GM18508 (cell line): Measurements from ENCODE around the gene C11orf52.
"Not testable (repeated sequence)": the region's sequence is repeated elsewhere in the genome, so short reads cannot be mapped to it uniquely, and the experiment has no call there.

Source experiments
- ATAC-seq: cut with Tn5 transposase; IDR thresholded peaks from one replicate; pipeline ENCODE4 v1.9.1; 2021; ENCODE audit warnings: moderate number of reproducible peaks; ENCODE audit not compliant: insufficient read depth, unreplicated experiment

Gene C11orf52

GRCh38 chr11:111918390-111919256 lies at the start of gene C11orf52:
Gene C11orf52, plus strand, starts transcription at chr11:111918913. Its CDS starts 60 bp downstream, at chr11:111918973.
- ATAC-seq = no peak

- no peak for ATAC-seq
These were observed 48.6 kb upstream of the C11orf52 start for GRCh38 chr11:111870113-111870512.

- ATAC-seq = peak; percentile 5
These were observed 48.2 kb upstream of the C11orf52 start for GRCh38 chr11:111870522-111870885.

- peak; percentile 45 for ATAC-seq
These were observed 47.6 kb upstream of the C11orf52 start, which contains the start of gene ALG9 for GRCh38 chr11:111870886-111871692. Gene ALG9, minus strand, starts transcription at chr11:111871581. Its CDS starts 99 bp downstream, at chr11:111871482.

- ATAC-seq = no peak
These were observed 47.0 kb upstream of the C11orf52 start for GRCh38 chr11:111871693-111872161.

GRCh38 chr11:111878385-111878848 lies 40.3 kb upstream of the C11orf52 start:
- ATAC-seq = no peak

- ATAC-seq = peak; percentile 81
These were observed 39.7 kb upstream of the C11orf52 start, which contains the start of the genes CFAP68 and FDXACB1 for GRCh38 chr11:111878849-111879636. Gene CFAP68, plus strand, starts transcription at chr11:111879541. Its CDS starts 20 bp downstream, at chr11:111879561. Gene FDXACB1, minus strand, starts transcription at chr11:111879165. Its CDS starts 33 bp downstream, at chr11:111879132.

GRCh38 chr11:111879637-111879960 lies 39.1 kb upstream of the C11orf52 start:
- ATAC-seq = no peak

- ATAC-seq = no peak
These were observed 36.5 kb upstream of the C11orf52 start for GRCh38 chr11:111882202-111882601.

- not testable (repeated sequence) for ATAC-seq
These were observed 33.7 kb upstream of the C11orf52 start for GRCh38 chr11:111885053-111885452.

GRCh38 chr11:111886032-111886431 lies 32.7 kb upstream of the C11orf52 start:
- no peak for ATAC-seq

- ATAC-seq = no peak
These were observed 31.9 kb upstream of the C11orf52 start for GRCh38 chr11:111886844-111887243.

- no peak for ATAC-seq
These were observed 13.3 kb upstream of the C11orf52 start for GRCh38 chr11:111905411-111905810.

- ATAC-seq = no peak
These were observed 12.0 kb upstream of the C11orf52 start for GRCh38 chr11:111906680-111907079.

- no peak for ATAC-seq
These were observed 9.9 kb upstream of the C11orf52 start for GRCh38 chr11:111908639-111909305.

- ATAC-seq = no peak
These were observed 9.3 kb upstream of the C11orf52 start for GRCh38 chr11:111909378-111909777.

- no peak for ATAC-seq
These were observed 7.8 kb upstream of the C11orf52 start for GRCh38 chr11:111910676-111911562.

- ATAC-seq = no peak
These were observed 6.9 kb upstream of the C11orf52 start, which contains the start of gene CRYAB for GRCh38 chr11:111911563-111912401. Gene CRYAB, minus strand, starts transcription at chr11:111911770. Its CDS starts 46 bp downstream, at chr11:111911724.
